ENCODE measurements around the gene GGT6. TPM values are rescaled to one million over a fixed set of nuclear protein-coding genes. Genes with fewer than 3 reads are reported as not detected.
"Not testable (repeated sequence)": the region's sequence is repeated elsewhere in the genome, so short reads cannot be mapped to it uniquely, and the experiment has no call there.

GGT6 gene
- total RNA-seq, 1 donor from 2014 or later, result not detected

GRCh38 chr17:4596636-4597380, 36.4 kb upstream of the GGT6 start:
- no peaks in the 10 kb centered on the region for H3K9me3 Mint-ChIP-seq (ENCODE audit: unreplicated experiment)
- peaks cover 6% of the 10 kb centered on the region for H3K27me3 Mint-ChIP-seq (ENCODE audit: unreplicated experiment)
- TF ChIP-seq CTCF (IDR thresholded peaks at IDR 0.05; ENCODE audit: unreplicated experiment), result no peak
- H3K27ac Mint-ChIP-seq (ENCODE audit: unreplicated experiment), result no peak overlapping the region
- peaks cover 4% of the 10 kb centered on the region for H3K4me1 Mint-ChIP-seq (ENCODE audit: unreplicated experiment)
- H3K36me3 Mint-ChIP-seq (ENCODE audit: low read depth, unreplicated experiment), result no peaks in the 10 kb centered on the region
- peak; percentile 2 for DNase-seq (ENCODE audit: low spot score)
- H3K4me3 Mint-ChIP-seq (ENCODE audit: unreplicated experiment), result no peak overlapping the region

GRCh38 chr17:4595685-4596342, 35.4 kb upstream of the GGT6 start:
- not testable (repeated sequence) for H3K27ac Mint-ChIP-seq (ENCODE audit: unreplicated experiment); DNase-seq (ENCODE audit: low spot score); H3K4me1 Mint-ChIP-seq (ENCODE audit: unreplicated experiment); H3K27me3 Mint-ChIP-seq (ENCODE audit: unreplicated experiment); H3K9me3 Mint-ChIP-seq (ENCODE audit: unreplicated experiment); H3K36me3 Mint-ChIP-seq (ENCODE audit: low read depth, unreplicated experiment); H3K4me3 Mint-ChIP-seq (ENCODE audit: unreplicated experiment)

GRCh38 chr17:4594931-4595684, 34.7 kb upstream of the GGT6 start:
- peaks cover 10% of the 10 kb centered on the region for H3K27me3 Mint-ChIP-seq (ENCODE audit: unreplicated experiment)
- DNase-seq (ENCODE audit: low spot score), result peak; percentile 69
- peak overlapping the region; percentile 52 for H3K27ac Mint-ChIP-seq (ENCODE audit: unreplicated experiment)
- no peaks in the 10 kb centered on the region for H3K9me3 Mint-ChIP-seq (ENCODE audit: unreplicated experiment)
- H3K4me3 Mint-ChIP-seq (ENCODE audit: unreplicated experiment), result no peak overlapping the region
- H3K36me3 Mint-ChIP-seq (ENCODE audit: low read depth, unreplicated experiment), result no peaks in the 10 kb centered on the region
- peak; percentile 48 for TF ChIP-seq CTCF (IDR thresholded peaks at IDR 0.05; ENCODE audit: unreplicated experiment)
- H3K4me1 Mint-ChIP-seq (ENCODE audit: unreplicated experiment), result peaks cover 10% of the 10 kb centered on the region

GRCh38 chr17:4594406-4594805, 34.0 kb upstream of the GGT6 start:
- peak; percentile 1 for DNase-seq (ENCODE audit: low spot score)
- TF ChIP-seq CTCF (IDR thresholded peaks at IDR 0.05; ENCODE audit: unreplicated experiment), result no peak
- H3K9me3 Mint-ChIP-seq (ENCODE audit: unreplicated experiment), result no peaks in the 10 kb centered on the region
- peaks cover 11% of the 10 kb centered on the region for H3K27me3 Mint-ChIP-seq (ENCODE audit: unreplicated experiment)
- H3K36me3 Mint-ChIP-seq (ENCODE audit: low read depth, unreplicated experiment), result no peaks in the 10 kb centered on the region
- H3K27ac Mint-ChIP-seq (ENCODE audit: unreplicated experiment), result no peak overlapping the region
- H3K4me1 Mint-ChIP-seq (ENCODE audit: unreplicated experiment), result peaks cover 10% of the 10 kb centered on the region
- H3K4me3 Mint-ChIP-seq (ENCODE audit: unreplicated experiment), result no peak overlapping the region

- Mint-ChIP-seq H3K4me1 (ENCODE audit: unreplicated experiment) (peaks cover 10% of the 10 kb centered on the region), H3K27ac (ENCODE audit: unreplicated experiment) (no peak overlapping the region), H3K4me3 (ENCODE audit: unreplicated experiment) (no peak overlapping the region), H3K9me3 (ENCODE audit: unreplicated experiment) (no peaks in the 10 kb centered on the region), H3K27me3 (ENCODE audit: unreplicated experiment) (peaks cover 9% of the 10 kb centered on the region), H3K36me3 (ENCODE audit: low read depth, unreplicated experiment) (no peaks in the 10 kb centered on the region)
- TF ChIP-seq CTCF (IDR thresholded peaks at IDR 0.05; ENCODE audit: unreplicated experiment), result no peak
- no peak for DNase-seq (ENCODE audit: low spot score)
Observed at GRCh38 chr17:4593021-4593421, 32.6 kb upstream of the GGT6 start.
